HG02759 (cell line): ENCODE data around the gene TLR8.

Experiments
- ATAC-seq: cut with Tn5 transposase; IDR thresholded peaks from one replicate; pipeline ENCODE4 v1.9.1; 2021; ENCODE audit warnings: mild to moderate bottlenecking, moderate library complexity; ENCODE audit not compliant: unreplicated experiment

The TLR8 gene

GRCh38 chrX:12906046-12906761 lies at the start of gene TLR8:
Gene TLR8, plus strand, starts transcription at chrX:12906620. Its CDS starts 87 bp downstream, at chrX:12906707.
- ATAC-seq, result no peak

GRCh38 chrX:12865359-12865758 lies 41.1 kb upstream of the TLR8 start:
- no peak for ATAC-seq

- ATAC-seq, result peak; percentile 45
Observed at GRCh38 chrX:12866451-12867377, 39.7 kb upstream of the TLR8 start, which contains the start of gene TLR7. Gene TLR7, plus strand, starts transcription at chrX:12867072. Its CDS starts 507 bp downstream, at chrX:12867579.

GRCh38 chrX:12867685-12868084 lies 38.7 kb upstream of the TLR8 start:
- no peak for ATAC-seq

GRCh38 chrX:12868747-12869146 lies 37.7 kb upstream of the TLR8 start:
- ATAC-seq, result peak; percentile 65

- no peak for ATAC-seq
Observed at GRCh38 chrX:12871257-12871656, 35.2 kb upstream of the TLR8 start.

- no peak for ATAC-seq
Observed at GRCh38 chrX:12872741-12873140, 33.7 kb upstream of the TLR8 start.

- no peak for ATAC-seq
Observed at GRCh38 chrX:12874581-12874980, 31.8 kb upstream of the TLR8 start.

GRCh38 chrX:12877386-12877785 lies 29.0 kb upstream of the TLR8 start:
- no peak for ATAC-seq

- no peak for ATAC-seq
Observed at GRCh38 chrX:12878536-12878935, 27.9 kb upstream of the TLR8 start.

GRCh38 chrX:12881914-12882313 lies 24.5 kb upstream of the TLR8 start:
- ATAC-seq, result no peak

- ATAC-seq, result no peak
Observed at GRCh38 chrX:12885508-12885907, 20.9 kb upstream of the TLR8 start.

GRCh38 chrX:12886545-12886944 lies 19.9 kb upstream of the TLR8 start:
- ATAC-seq, result no peak

- no peak for ATAC-seq
Observed at GRCh38 chrX:12887141-12887540, 19.3 kb upstream of the TLR8 start.

- ATAC-seq, result no peak
Observed at GRCh38 chrX:12887767-12888166, 18.7 kb upstream of the TLR8 start.

GRCh38 chrX:12890467-12890866 lies 16.0 kb upstream of the TLR8 start:
- peak; percentile 57 for ATAC-seq

GRCh38 chrX:12891171-12891570 lies 15.2 kb upstream of the TLR8 start:
- no peak for ATAC-seq

- ATAC-seq, result peak; percentile 68
Observed at GRCh38 chrX:12891915-12892506, 14.4 kb upstream of the TLR8 start.

- ATAC-seq, result no peak
Observed at GRCh38 chrX:12892716-12893115, 13.7 kb upstream of the TLR8 start.

GRCh38 chrX:12894074-12895030 lies 12.1 kb upstream of the TLR8 start:
- ATAC-seq, result no peak
